GM13976 (cell line): ENCODE measurements around the gene POLE3.

Source experiments
- DNase-seq: peaks from one replicate; pipeline ENCODE4 v3.0.0; 2012; ENCODE audit warnings: low spot score
- CTCF ChIP-seq: IDR thresholded peaks from 2 replicates; pipeline ENCODE4 v1.5.1; 2012; ENCODE audit warnings: borderline replicate concordance, mild to moderate bottlenecking; ENCODE audit not compliant: insufficient read depth; ENCODE audit errors: extremely low read depth, missing control alignments, control extremely low read depth
- in situ Hi-C: fragments of 300-500 bp; cut with MboI; formaldehyde crosslinking; loops from one replicate; pipeline ENCODE4 v1.12.0; 2022; ENCODE audit warnings: low sequenced_read_pairs, mixed read lengths, inconsistent platforms; ENCODE audit not compliant: unreplicated experiment

The POLE3 gene

GRCh38 chr9:113395000-113395861 is 15.2 kb downstream of the POLE3 start:
- no peak for TF ChIP-seq CTCF
- peak; percentile 16 for DNase-seq
- in situ Hi-C loops: no loop called here

- no peak for DNase-seq
- in situ Hi-C loops: no loop called here
- TF ChIP-seq CTCF: no peak
Observed at GRCh38 chr9:113393281-113393680, 17.2 kb downstream of the POLE3 start.

GRCh38 chr9:113391917-113392316 is 18.6 kb downstream of the POLE3 start:
- DNase-seq: peak; percentile 4
- in situ Hi-C loops: no loop called here
- no peak for TF ChIP-seq CTCF

- no peak for TF ChIP-seq CTCF
- in situ Hi-C loops: no loop called here
- DNase-seq: peak; percentile 17
Observed at GRCh38 chr9:113390192-113390960, 20.1 kb downstream of the POLE3 start.

GRCh38 chr9:113389451-113389850 is 21.0 kb downstream of the POLE3 start:
- TF ChIP-seq CTCF: no peak
- DNase-seq: peak; percentile 12
- in situ Hi-C loops: no loop called here

GRCh38 chr9:113388833-113389232 is 21.6 kb downstream of the POLE3 start:
- TF ChIP-seq CTCF: no peak
- in situ Hi-C loops: no loop called here
- no peak for DNase-seq
